Measurements from ENCODE around the gene POGLUT2.

- no peak for TF ChIP-seq CTCF (IDR thresholded peaks at IDR 0.05)
- TF ChIP-seq POLR2A (IDR thresholded peaks at IDR 0.05) = no peak
Measured at GRCh38 chr13:102742506-102742905, 56.3 kb downstream of the POGLUT2 start.
